Upper lobe of right lung (tissue), 1 donor: ENCODE data around the gene NVL. TPM values are rescaled to one million over a fixed set of nuclear protein-coding genes. Genes with fewer than 3 reads are reported as not detected.
A peak's percentile ranks its signal among the peaks of the same experiment; 100 is the strongest.

ENCODE experiments used
- ATAC-seq: fragments of 200-7000 bp; cut with Tn5 transposase; one replicate; pipeline ENCODE4 v1.9.1; 2020; ENCODE audit warnings: mild to moderate bottlenecking, moderate library complexity
- DNase-seq: peaks from one replicate; pipeline ENCODE4 v3.0.0-alpha.2; 2020
- H3K27ac ChIP-seq: fragments of 200-600 bp; one replicate; pipeline ENCODE4 v1.8.0; 2022
- H3K27me3 ChIP-seq: fragments of 200-600 bp; one replicate; pipeline ENCODE4 v1.8.0; 2022; ENCODE audit warnings: mild to moderate bottlenecking
- H3K36me3 ChIP-seq: fragments of 200-600 bp; one replicate; pipeline ENCODE4 v1.8.0; 2022
- H3K4me1 ChIP-seq: fragments of 200-600 bp; one replicate; pipeline ENCODE4 v1.8.0; 2022
- H3K4me3 ChIP-seq: fragments of 200-600 bp; one replicate; pipeline ENCODE4 v1.8.0; 2022; ENCODE audit warnings: mild to moderate bottlenecking
- H3K9me3 ChIP-seq: fragments of 200-600 bp; one replicate; pipeline ENCODE4 v1.8.0; 2022
- intact Hi-C: fragments of 100-400 bp; cut with DNase I; formaldehyde crosslinking; loops from one replicate; pipeline ENCODE4 v1.11.0; 2022
- long read RNA-seq: library from polyadenylated mRNA; unstranded; transcript quantifications from one replicate; pipeline ENCODE4 v2.0.0, GENCODE V29; 2021
- total RNA-seq: library from RNA; stranded (reverse); fragmentation: NEBNext Ultra II Directional; extraction: Animal tissue kit (Norgen Biotek cat#: 25700); gene quantifications from one replicate; pipeline ENCODE4 v1.2.1, GENCODE V29; 2021
- TF ChIP-seq, protein P1 (sequence below): fragments of 200-600 bp; IDR thresholded peaks from one replicate; pipeline ENCODE4 v1.8.0; 2022; ENCODE audit warnings: antibody characterized with exemption
- donor health status: DM: no; HTN: yes; CAD: no; lungs with severe emphysema.

Gene NVL
- 24.1 TPM for total RNA-seq
- long read RNA-seq, transcript NVL-201 (23 exons, 3,123 nt): major isoform, 14 of 27 reads
- long read RNA-seq, partial matches to known transcripts: 5 of 27 reads
- long read RNA-seq, other reads (novel, unspliced or antisense): 7 of 27 reads

DNA sequence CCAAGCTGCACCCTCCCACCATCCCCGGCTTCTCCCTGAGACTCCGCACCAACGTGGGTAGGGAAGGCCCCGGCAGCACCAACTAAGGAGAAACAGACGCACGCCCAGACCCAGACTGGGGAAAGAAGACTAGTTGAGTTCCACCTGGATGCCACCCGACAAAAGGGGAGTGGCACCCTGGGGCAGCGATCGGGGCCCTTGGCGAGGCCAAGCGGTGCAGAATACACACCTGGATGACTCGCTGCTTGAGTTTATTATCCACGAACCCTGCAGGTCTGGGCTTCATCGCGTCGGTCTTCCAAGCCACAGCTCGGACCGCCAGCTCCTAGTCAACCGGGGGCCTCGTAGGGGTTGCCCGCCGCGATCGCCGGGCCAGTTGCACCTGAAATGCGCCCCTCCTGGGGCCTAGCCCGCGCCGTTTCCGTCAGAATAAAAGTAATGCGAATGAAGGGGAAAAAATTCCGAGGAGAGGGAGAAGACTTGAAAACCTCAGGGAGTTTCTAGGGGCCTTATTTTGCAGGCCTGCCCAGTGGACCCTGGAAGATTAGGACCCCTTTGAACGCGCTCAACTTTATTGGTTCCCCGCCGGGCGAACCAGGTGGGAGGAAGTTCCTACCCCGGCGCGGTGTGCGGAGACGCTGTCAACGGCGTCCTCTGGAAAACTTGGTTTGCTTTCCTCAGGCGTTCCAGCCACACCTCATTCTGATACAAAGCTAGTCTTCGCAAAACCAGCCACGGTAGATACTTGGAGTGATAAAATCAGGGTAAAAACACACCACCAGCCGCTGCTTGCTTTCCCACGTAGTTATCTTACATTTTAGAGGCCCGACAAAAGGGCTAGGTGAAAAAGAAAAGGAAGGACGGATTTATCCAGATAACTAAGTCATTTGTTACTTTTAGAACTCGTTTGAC is at the start of gene NVL:
Gene NVL (minus strand): TSS at position 331 of the 912 bp plus-strand sequence. CDS start 45 bp downstream, at position 286.
- DNase-seq (peak; percentile 92), ATAC-seq (peak; percentile 96)
- Histone ChIP-seq H3K36me3 (peaks cover 6% of the 10 kb centered on the region), H3K4me3 (peak within 1 kb of the TSS; percentile 74), H3K4me1 (peaks cover 22% of the 10 kb centered on the region), H3K9me3 (no peaks in the 10 kb centered on the region), H3K27me3 (no peaks in the 10 kb centered on the region), H3K27ac (peak within 1 kb of the TSS; percentile 96)
- intact Hi-C loops: loop anchor here (10.0 kb wide), 1 partner anchor 215 kb away; the partner anchor contains the start of gene FBXO28
- TF ChIP-seq, protein P1, sequence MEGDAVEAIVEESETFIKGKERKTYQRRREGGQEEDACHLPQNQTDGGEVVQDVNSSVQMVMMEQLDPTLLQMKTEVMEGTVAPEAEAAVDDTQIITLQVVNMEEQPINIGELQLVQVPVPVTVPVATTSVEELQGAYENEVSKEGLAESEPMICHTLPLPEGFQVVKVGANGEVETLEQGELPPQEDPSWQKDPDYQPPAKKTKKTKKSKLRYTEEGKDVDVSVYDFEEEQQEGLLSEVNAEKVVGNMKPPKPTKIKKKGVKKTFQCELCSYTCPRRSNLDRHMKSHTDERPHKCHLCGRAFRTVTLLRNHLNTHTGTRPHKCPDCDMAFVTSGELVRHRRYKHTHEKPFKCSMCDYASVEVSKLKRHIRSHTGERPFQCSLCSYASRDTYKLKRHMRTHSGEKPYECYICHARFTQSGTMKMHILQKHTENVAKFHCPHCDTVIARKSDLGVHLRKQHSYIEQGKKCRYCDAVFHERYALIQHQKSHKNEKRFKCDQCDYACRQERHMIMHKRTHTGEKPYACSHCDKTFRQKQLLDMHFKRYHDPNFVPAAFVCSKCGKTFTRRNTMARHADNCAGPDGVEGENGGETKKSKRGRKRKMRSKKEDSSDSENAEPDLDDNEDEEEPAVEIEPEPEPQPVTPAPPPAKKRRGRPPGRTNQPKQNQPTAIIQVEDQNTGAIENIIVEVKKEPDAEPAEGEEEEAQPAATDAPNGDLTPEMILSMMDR: no peak

DNA sequence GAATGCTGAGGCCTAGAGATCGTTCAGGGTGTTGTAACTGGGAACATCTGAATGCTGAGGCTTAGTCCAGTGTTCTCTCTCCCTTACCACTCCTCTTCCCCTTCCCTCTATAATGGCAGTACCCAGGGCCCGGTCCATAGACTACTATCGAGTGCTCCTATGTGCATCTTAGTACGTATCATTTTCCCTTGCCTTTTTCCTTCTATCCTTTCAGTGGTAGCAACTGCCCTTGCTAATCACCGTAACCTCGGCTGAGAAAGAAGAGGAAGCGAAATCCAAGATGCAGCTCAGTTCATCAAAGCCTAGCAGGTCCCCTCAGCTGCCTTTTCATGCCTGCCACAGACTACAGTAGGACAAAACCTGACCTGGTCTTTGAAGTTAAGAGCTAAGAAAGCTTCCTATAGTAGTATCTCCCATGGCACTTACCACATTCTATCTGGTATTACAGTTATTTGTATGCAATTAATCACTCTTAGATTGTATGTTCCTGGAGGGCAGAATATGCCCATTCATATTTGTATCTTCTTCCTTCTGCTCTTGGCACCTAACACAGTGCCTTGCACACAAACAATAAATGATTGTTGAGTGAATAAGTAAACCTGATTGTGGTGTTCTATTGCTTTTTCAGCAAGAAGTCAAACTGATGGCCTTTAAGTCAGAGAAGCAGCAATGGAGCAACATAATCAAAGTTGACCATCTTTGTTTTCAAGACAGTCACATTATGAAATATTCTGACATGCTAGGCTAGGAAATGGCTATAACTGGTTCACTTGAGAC is 49.1 kb upstream of the NVL start:
- TF ChIP-seq, protein P1: no peak
- Histone ChIP-seq H3K27me3 (no peaks in the 10 kb centered on the region), H3K9me3 (no peaks in the 10 kb centered on the region), H3K27ac (no peak overlapping the region), H3K4me3 (no peak overlapping the region), H3K4me1 (peaks cover 16% of the 10 kb centered on the region), H3K36me3 (peaks cover 54% of the 10 kb centered on the region)
- intact Hi-C loops: no loop called here
- DNase-seq (no peak), ATAC-seq (peak; percentile 71)

DNA sequence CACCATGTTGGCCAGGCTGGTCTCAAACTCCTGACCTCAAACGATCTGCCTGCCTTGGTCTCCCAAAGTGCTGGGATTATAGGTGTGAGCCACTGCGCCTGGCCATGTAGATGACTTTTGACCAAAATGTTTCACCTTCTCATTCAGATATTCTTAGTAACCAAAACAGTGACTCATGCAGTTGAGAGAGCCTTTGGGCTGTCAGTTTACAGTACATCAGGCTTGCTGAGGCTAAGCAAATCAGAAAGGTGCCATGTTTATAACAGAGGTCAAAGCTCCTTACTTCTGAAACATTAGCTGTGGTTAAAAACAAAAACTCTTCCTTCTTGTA is 47.7 kb upstream of the NVL start:
- ATAC-seq (no peak), DNase-seq (no peak)
- intact Hi-C loops: no loop called here
- Histone ChIP-seq H3K4me3 (no peak overlapping the region), H3K27ac (no peak overlapping the region), H3K36me3 (peaks cover 68% of the 10 kb centered on the region), H3K9me3 (no peaks in the 10 kb centered on the region), H3K27me3 (no peaks in the 10 kb centered on the region), H3K4me1 (peaks cover 16% of the 10 kb centered on the region)
- TF ChIP-seq, protein P1: no peak

DNA sequence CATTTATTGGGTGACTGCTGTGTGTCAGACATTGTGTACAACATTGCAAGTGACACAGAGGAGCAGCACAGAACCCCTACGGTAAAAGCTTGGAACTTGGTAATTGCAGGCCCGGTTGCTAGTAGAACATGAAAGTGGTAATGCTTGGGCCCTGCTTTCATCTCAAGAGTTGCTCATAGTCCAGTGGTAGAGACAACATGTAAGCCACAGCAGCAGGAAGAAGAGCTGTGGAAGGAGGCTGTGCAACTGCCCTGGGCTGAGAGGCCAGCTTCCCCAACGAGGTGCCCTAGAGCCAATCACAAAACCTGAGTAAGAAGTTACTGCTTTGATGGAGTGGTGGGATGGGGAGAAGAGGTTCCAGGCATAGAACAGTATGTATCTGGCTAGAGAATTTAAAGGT is 45.1 kb upstream of the NVL start:
- no peak overlapping the region for H3K27ac ChIP-seq
- TF ChIP-seq, protein P1: no peak

DNA sequence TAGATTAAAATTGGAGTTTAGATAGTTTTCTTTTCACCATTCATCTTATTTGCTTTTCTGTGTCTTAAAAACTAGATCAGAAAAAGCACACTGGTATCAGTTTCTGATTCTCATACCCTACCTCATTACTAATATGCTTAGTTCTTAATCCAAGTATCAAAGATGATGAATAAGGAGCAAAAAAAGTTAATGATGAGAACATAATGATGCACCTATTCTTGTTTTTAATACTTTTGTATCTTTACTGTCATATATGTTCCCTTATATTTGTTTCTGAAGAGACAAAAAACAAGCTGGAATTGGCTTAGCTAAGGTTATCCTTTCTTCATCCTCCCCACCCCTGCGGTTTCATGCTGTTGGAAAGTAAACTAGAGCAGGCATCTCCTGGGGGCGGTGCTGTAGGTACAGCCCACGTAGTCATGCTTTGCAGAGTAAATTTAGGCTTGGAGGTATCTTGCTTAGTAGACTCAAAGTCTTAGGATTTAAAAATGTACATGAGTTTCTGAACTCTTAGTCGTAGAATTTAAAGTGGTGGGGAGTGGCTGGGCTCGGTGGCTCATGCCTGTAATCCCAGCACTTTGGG is 43.1 kb upstream of the NVL start:
- intact Hi-C loops: no loop called here
- Histone ChIP-seq H3K27me3 (no peaks in the 10 kb centered on the region), H3K4me3 (no peak overlapping the region), H3K9me3 (no peaks in the 10 kb centered on the region), H3K4me1 (peaks cover 3% of the 10 kb centered on the region), H3K36me3 (peaks cover 100% of the 10 kb centered on the region), H3K27ac (no peak overlapping the region)
- TF ChIP-seq, protein P1: no peak
- no peak for DNase-seq
- no peak for ATAC-seq

More for the DNA sequence above, 45.1 kb upstream of the NVL start:
- Histone ChIP-seq H3K36me3 (peaks cover 94% of the 10 kb centered on the region), H3K9me3 (no peaks in the 10 kb centered on the region), H3K4me3 (no peak overlapping the region), H3K27me3 (no peaks in the 10 kb centered on the region), H3K4me1 (peaks cover 16% of the 10 kb centered on the region)
- DNase-seq (no peak), ATAC-seq (no peak)
- intact Hi-C loops: no loop called here
